ENCODE results near the gene ALKBH8. TPM values are rescaled to one million over a fixed set of nuclear protein-coding genes. Genes with fewer than 3 reads are reported as not detected.
A peak's percentile ranks its signal among the peaks of the same experiment; 100 is the strongest.

ALKBH8 gene
- total RNA-seq, 2 experiments from 2014 or later = 12.2 to 16.8 TPM

DNA sequence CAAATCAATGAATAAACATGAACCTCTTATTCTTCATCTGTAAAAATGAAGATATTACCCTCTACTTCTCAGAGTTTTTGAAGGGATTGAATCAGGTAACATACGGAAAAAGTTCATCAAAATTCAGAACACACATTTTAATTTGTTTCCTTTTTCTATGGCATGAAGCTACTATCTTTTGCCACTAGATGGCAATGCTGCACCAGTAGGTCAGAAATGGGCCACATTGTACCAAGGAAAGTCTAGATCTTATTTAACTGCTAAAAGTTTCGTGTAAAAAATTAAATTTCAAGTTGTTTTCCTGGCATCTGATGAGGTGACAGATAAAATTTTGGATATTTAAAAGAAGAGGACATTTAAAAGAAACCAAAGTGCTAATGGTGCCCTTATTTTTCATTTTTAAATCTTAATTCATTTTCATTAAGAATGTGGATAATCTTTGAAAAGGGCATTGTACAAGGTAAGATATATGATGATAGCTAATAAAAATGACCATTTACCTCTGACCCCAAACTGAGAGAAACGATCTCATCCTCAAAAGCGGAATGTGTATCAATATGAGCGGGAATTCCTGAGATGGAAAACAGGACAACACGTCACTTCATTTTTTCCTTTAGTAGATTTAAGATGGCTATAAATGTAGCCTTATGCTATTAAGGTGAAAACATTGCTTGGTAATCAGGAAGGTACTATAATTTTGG lies 16.1 kb downstream of the ALKBH8 start:
- CTCF ChIA-PET (ENCODE audit: unreplicated experiment) = interaction anchor here (1.1 kb wide), 1 partner anchor 10 kb away, joined by 3 read pairs; no protein-coding TSS in a partner anchor
- no TSS peak for BruUV-seq (replicated peaks)

DNA sequence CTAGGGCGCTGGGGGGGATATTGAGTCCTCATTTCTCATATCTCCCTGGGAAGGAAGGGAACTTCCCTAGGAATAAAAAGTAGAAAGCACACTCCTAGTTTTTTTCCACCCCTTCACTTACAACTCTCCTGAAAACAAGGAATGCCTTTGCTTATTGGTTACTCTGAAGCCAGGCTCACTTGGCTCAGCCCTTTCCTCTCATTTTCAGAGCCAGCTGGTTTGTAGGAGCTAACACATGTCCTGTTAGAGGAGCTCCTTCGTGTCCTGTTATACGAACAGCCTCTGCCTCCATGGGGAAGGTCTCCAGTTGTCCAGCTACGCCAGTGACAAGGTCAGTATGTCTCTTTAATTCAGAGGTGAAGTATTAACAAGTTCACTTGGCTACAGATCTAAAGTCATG lies 17.6 kb downstream of the ALKBH8 start:
- intact Hi-C loops (cut with micrococcal nuclease; ENCODE audit: unreplicated experiment) = loop anchor here (2.0 to 5.0 kb wide), 2 partner anchors 57 to 224 kb away; no protein-coding TSS in a partner anchor
- no peak for TF ChIP-seq EZH2phosphoT487 (IDR thresholded peaks at IDR 0.05; ENCODE audit: borderline replicate concordance, low read depth, low read length)
- TF ChIP-seq, protein P1, sequence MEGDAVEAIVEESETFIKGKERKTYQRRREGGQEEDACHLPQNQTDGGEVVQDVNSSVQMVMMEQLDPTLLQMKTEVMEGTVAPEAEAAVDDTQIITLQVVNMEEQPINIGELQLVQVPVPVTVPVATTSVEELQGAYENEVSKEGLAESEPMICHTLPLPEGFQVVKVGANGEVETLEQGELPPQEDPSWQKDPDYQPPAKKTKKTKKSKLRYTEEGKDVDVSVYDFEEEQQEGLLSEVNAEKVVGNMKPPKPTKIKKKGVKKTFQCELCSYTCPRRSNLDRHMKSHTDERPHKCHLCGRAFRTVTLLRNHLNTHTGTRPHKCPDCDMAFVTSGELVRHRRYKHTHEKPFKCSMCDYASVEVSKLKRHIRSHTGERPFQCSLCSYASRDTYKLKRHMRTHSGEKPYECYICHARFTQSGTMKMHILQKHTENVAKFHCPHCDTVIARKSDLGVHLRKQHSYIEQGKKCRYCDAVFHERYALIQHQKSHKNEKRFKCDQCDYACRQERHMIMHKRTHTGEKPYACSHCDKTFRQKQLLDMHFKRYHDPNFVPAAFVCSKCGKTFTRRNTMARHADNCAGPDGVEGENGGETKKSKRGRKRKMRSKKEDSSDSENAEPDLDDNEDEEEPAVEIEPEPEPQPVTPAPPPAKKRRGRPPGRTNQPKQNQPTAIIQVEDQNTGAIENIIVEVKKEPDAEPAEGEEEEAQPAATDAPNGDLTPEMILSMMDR (conservative IDR thresholded peaks at IDR 0.05; ENCODE audit: low read length) = no peak
- Histone ChIP-seq H3K4me1 (ENCODE audit: insufficient read depth, low read length, poor library complexity, severe bottlenecking) (no peaks in the 10 kb centered on the region), H3K36me3 (ENCODE audit: insufficient read depth, low read length) (peaks cover 77% of the 10 kb centered on the region), H3K4me3 (ENCODE audit: low read depth, low read length, poor library complexity, severe bottlenecking) (no peak overlapping the region), H3K4me2 (ENCODE audit: low read length) (no peak overlapping the region), H3K9me2 (ENCODE audit: insufficient read depth, low read length) (no peaks in the 10 kb centered on the region), H3K27ac (ENCODE audit: low read depth, low read length, poor library complexity, severe bottlenecking) (no peak overlapping the region), H3K79me2 (ENCODE audit: insufficient read depth, low read depth, low read length) (no peaks in the 10 kb centered on the region), H3K9me3 (ENCODE audit: low read length) (no peaks in the 10 kb centered on the region), H4K20me1 (ENCODE audit: insufficient read depth, low read length) (no peaks in the 10 kb centered on the region), H2AFZ (ENCODE audit: low read length) (no peak overlapping the region)
- BruUV-seq (replicated peaks) = no TSS peak
- CTCF ChIA-PET (ENCODE audit: unreplicated experiment) = no interaction called here
- POLR2A ChIA-PET = interaction anchor here (0.6 kb wide), 2 partner anchors 33 to 113 kb away, joined by 3 read pairs; no protein-coding TSS in a partner anchor
- DNase-seq (ENCODE audit: low spot score) = no peak

More for the DNA sequence above, 16.1 kb downstream of the ALKBH8 start:
- Histone ChIP-seq H3K9me2 (ENCODE audit: insufficient read depth, low read length) (no peaks in the 10 kb centered on the region), H3K4me2 (ENCODE audit: low read length) (no peak overlapping the region), H3K9me3 (ENCODE audit: low read length) (no peaks in the 10 kb centered on the region), H3K4me1 (ENCODE audit: insufficient read depth, low read length, poor library complexity, severe bottlenecking) (no peaks in the 10 kb centered on the region), H4K20me1 (ENCODE audit: insufficient read depth, low read length) (no peaks in the 10 kb centered on the region), H3K79me2 (ENCODE audit: insufficient read depth, low read depth, low read length) (no peaks in the 10 kb centered on the region), H3K36me3 (ENCODE audit: insufficient read depth, low read length) (peaks cover 81% of the 10 kb centered on the region), H3K27ac (ENCODE audit: low read depth, low read length, poor library complexity, severe bottlenecking) (no peak overlapping the region), H3K4me3 (ENCODE audit: low read depth, low read length, poor library complexity, severe bottlenecking) (no peak overlapping the region), H2AFZ (ENCODE audit: low read length) (no peak overlapping the region)
- POLR2A ChIA-PET = interaction anchor here (0.6 to 1.0 kb wide), 5 partner anchors 9 to 327 kb away, joined by 3 to 4 read pairs (median 3); no protein-coding TSS in a partner anchor
- intact Hi-C loops (cut with micrococcal nuclease; ENCODE audit: unreplicated experiment) = loop anchor here (1.0 to 5.0 kb wide), 3 partner anchors 55 to 223 kb away; no protein-coding TSS in a partner anchor
- peak; percentile 61 for DNase-seq (ENCODE audit: low spot score)
- TF ChIP-seq, protein P1 (conservative IDR thresholded peaks at IDR 0.05; ENCODE audit: low read length) = peak; percentile 96
- TF ChIP-seq EZH2phosphoT487 (IDR thresholded peaks at IDR 0.05; ENCODE audit: borderline replicate concordance, low read depth, low read length) = no peak

DNA sequence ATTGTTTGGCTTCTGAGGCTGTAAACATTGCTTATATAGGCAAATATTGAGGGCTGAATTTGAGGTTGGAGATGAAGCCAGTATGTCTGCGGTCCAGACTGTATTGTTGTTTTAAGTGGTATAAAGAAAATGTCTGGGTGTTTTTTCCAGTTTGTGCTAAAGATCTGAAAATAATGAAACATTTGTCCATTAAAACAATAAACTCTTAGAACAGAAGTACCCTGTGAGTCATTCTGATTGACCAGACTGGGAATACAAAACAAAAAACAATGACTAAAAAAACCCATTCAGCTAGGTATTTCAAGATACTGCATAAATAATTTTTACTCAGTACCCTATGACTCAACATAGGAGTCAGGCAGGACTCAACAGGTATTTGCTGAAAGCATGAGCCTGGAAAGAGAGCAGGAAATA lies 20.4 kb downstream of the ALKBH8 start:
- H3K36me3 ChIP-seq (ENCODE audit: insufficient read depth, low read length) = peaks cover 72% of the 10 kb centered on the region
- no peak for DNase-seq (ENCODE audit: low spot score)
- intact Hi-C loops (cut with micrococcal nuclease; ENCODE audit: unreplicated experiment) = loop anchor here (5.0 kb wide), 1 partner anchor 227 kb away; no protein-coding TSS in a partner anchor
- no peak overlapping the region for H3K4me3 ChIP-seq (ENCODE audit: low read depth, low read length, poor library complexity, severe bottlenecking)
- BruUV-seq (replicated peaks) = no TSS peak
- no peaks in the 10 kb centered on the region for H3K79me2 ChIP-seq (ENCODE audit: insufficient read depth, low read depth, low read length)
- POLR2A ChIA-PET = interaction anchor here (0.6 to 2.5 kb wide), 6 partner anchors 8 to 481 kb away, joined by 3 to 12 read pairs (median 4); no protein-coding TSS in a partner anchor
- no peaks in the 10 kb centered on the region for H3K9me3 ChIP-seq (ENCODE audit: low read length)
- no peaks in the 10 kb centered on the region for H3K4me1 ChIP-seq (ENCODE audit: insufficient read depth, low read length, poor library complexity, severe bottlenecking)
- CTCF ChIA-PET (ENCODE audit: unreplicated experiment) = no interaction called here
- H4K20me1 ChIP-seq (ENCODE audit: insufficient read depth, low read length) = no peaks in the 10 kb centered on the region
- no peak overlapping the region for H3K27ac ChIP-seq (ENCODE audit: low read depth, low read length, poor library complexity, severe bottlenecking)
- H3K9me2 ChIP-seq (ENCODE audit: insufficient read depth, low read length) = no peaks in the 10 kb centered on the region
- H3K4me2 ChIP-seq (ENCODE audit: low read length) = no peak overlapping the region
- TF ChIP-seq, protein P1 (conservative IDR thresholded peaks at IDR 0.05; ENCODE audit: low read length) = no peak
- no peak for TF ChIP-seq EZH2phosphoT487 (IDR thresholded peaks at IDR 0.05; ENCODE audit: borderline replicate concordance, low read depth, low read length)
- H2AFZ ChIP-seq (ENCODE audit: low read length) = no peak overlapping the region

All from OCI-LY7 (cell line).